Activated CD4-positive, CD25-positive, alpha-beta regulatory T cell treated with anti-CD3 and anti-CD28 coated beads, Interleukin-2, amount 50 U/mL, for 72 hours (primary cell): Measurements from ENCODE around the gene RPTOR.

Experiments used
- DNase-seq: peaks from one replicate; pipeline ENCODE4 v3.0.0; 2021

RPTOR gene

DNA sequence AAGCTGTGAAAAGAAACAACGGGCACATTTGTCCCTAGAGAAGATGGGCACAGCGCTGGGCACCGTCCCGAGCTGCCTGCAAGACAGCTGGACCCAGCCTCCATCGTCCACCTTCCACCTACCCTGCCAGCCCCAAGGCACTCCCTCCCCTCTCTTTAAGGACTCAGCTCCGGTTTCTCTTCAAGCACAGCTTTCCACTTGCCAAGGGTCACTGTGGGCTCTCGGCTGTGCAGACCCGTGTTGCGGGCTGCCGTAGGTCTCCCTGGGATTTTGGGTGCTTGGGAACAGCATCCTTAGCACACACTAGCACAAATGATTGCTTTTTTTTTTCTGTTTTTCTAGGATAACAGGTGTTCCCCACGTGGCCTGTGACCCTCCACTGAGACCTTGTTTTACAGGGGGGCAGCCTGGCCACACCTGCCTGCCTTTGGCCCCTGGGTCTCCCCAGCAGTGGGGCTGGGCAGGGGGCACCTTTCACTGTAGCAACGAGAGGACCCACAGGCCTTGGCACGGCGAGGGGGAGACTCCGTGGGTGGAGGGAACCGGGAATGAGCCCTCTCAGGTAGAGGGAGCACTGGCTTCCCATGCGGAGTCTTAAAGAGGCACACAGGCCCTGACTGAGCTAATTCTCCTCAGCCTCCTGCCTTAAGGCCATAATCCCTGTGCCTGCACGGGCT, 448.4 kb downstream of the RPTOR start:
- no peak for DNase-seq

GRCh38 chr17:80995131-80995530, 450.5 kb downstream of the RPTOR start:
- no peak for DNase-seq

- DNase-seq: no peak
These were observed 452.0 kb downstream of the RPTOR start for GRCh38 chr17:80996422-80997305.

- no peak for DNase-seq
These were observed 452.9 kb downstream of the RPTOR start for GRCh38 chr17:80997424-80998117.

DNA sequence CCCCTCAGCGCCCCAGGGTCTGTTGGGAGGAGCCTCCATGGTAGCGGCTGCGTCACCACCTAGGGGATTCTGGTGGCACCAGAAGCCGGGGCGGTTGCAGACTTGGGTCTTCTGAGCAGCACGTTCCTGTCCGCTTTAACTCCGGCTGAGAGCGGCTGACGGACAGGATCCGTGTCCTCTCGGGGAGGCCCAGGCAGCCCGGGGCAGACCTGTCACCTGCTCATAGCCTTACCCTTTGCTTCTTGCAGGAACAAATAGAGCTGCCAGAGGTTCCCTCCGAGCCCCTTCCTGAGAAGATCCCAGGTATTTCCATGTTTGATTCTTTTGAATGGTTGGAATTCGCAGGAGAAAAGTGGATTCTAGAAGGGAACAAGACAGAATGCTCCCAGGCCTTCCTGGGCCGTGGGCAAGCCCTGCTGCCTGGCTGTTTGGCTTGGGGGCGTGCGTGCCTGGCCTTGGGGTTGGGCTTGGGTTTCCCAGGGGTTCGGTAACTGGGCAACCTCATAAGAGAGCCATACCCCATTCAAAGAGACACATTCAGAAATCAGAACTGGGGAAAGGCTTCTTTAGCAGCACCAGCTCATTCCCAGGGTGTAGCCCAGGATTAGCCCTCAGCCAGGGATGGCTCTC, 453.6 kb downstream of the RPTOR start:
- DNase-seq: no peak

- DNase-seq: no peak
These were observed 454.3 kb downstream of the RPTOR start for GRCh38 chr17:80998748-80999535.

- no peak for DNase-seq
These were observed 455.1 kb downstream of the RPTOR start for GRCh38 chr17:80999536-81000333.

DNA sequence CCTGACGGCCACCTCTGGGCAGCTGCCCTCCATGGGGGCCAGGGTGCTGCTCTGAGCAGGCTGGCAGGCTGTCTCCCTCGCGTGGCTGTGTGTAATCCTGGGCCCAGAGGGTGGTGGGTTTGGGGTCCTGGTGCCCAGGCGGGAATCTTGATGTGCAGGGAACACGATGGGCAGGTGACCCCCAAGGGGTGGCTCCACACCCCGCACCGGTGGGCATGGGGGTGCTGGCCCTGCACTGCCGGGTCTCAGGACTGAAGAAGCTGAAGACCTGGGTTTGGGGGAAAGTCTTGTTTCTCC, 455.6 kb downstream of the RPTOR start:
- no peak for DNase-seq

- DNase-seq: no peak
These were observed 456.2 kb downstream of the RPTOR start for GRCh38 chr17:81000631-81001357.

- no peak for DNase-seq
These were observed 457.4 kb downstream of the RPTOR start for GRCh38 chr17:81002013-81002384.

GRCh38 chr17:81002409-81003361, 458.0 kb downstream of the RPTOR start:
- DNase-seq: no peak

- no peak for DNase-seq
These were observed 459.3 kb downstream of the RPTOR start for GRCh38 chr17:81003711-81004475.

GRCh38 chr17:81006891-81007290, 462.3 kb downstream of the RPTOR start:
- no peak for DNase-seq

- no peak for DNase-seq
These were observed 463.5 kb downstream of the RPTOR start for GRCh38 chr17:81008140-81008539.

- no peak for DNase-seq
These were observed 464.5 kb downstream of the RPTOR start for GRCh38 chr17:81009136-81009535.

DNA sequence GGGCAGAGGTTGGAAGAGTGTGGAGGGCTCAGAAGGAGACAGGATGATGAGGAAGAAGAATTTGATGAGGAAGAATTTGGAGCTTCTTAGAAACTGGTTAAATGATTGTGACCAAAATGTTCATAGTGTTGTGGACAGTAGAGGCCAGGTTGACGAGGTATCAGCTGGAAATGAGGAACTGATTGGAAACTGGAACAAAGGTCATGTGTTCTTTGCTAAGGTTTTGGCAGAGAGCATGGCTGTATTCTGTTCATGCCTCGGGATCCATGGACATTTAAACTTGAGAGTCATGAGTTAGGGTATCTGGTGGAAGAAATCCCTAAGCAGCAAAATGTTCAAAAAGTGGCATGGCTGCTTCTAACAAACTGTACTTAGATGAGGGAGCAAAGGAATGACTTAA, 466.3 kb downstream of the RPTOR start:
- DNase-seq: no peak

GRCh38 chr17:81011951-81012350, 467.3 kb downstream of the RPTOR start:
- DNase-seq: no peak

GRCh38 chr17:81012574-81013447, 468.2 kb downstream of the RPTOR start:
- DNase-seq: no peak
